GM19193 (cell line): ENCODE data around the gene CEL.

Experiments
- POLR2A ChIP-seq: IDR thresholded peaks from 4 replicates; pipeline ENCODE4 v1.6.1; 2011; ENCODE audit not compliant: insufficient read depth, insufficient read length; ENCODE audit errors: extremely low read depth

The CEL gene

DNA sequence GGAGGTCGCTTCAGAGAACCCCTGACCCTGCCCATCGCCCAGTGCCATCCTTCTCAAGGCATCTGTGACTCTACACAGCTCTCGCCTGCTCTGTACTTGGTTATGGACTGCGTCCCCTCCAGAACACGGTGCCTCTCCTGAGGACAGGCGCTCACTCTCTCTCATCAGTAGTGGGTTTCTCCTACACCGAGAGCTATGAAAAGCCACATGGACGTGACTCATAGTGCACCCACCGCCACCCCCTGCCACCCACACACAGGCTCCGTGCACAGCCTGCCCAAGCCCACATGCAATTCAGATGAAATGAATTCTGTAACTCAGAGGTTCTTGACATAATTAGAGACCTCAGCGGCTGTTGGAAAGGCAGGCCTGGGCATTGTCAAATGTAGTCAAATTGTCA is 17.1 kb upstream of the CEL start:
- no peak for TF ChIP-seq POLR2A

- no peak for TF ChIP-seq POLR2A
Measured at GRCh38 chr9:133045132-133045531, 16.6 kb upstream of the CEL start.

DNA sequence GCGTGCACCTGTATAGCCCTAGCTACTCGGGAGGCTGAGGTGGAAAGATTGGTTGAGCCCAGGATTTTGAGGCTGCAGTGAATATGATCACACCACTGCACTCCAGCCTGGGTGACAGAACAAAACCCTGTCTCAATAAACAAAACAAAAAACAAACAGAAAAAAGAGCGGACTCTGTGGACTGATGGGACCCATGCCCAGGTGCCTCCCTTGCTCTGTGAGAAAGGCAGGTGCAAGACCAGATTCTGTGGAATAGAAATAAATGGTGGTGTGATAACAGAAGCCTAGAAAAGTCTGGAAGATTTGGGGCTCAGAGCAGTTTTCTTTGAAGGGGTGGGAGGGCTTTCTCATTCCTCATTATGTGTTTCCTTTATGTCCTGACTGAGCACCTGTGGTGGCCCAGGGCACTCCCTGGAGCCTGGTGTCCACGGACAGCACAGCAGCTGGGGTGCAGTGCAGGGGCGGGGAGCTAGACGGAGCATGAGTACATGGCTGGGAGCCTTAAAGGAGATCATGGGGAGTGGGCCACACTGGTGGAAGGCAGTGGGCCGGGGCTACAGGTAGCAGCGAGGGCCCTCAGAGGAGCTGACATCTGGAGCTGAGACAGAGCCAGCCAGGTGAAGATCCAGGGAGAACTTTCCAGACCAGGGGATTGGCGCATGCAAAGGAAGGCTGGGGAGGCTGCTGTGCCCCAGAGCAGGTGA is 15.4 kb upstream of the CEL start:
- TF ChIP-seq POLR2A = no peak

GRCh38 chr9:133046900-133047295 is 14.9 kb upstream of the CEL start:
- no peak for TF ChIP-seq POLR2A

DNA sequence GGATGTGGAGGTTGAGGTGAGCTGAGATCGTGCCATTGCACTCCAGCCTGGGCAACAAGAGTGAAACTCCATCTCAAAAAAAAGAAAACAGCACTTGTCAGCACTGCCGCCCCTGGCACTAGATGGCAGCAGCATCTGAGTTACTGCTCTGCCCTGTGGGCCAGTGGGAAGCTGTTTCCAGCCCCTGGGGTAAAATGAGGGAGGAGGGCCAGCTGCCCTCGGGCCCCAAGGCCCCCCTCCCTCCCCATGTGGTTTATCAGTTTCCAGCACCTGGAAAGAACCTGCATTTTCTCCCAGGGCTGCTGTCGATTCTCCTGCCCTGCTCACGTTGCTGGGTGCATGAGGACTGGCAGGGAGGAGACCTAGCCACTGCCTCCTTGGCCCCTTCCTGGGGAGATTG is 13.2 kb upstream of the CEL start:
- TF ChIP-seq POLR2A = no peak

GRCh38 chr9:133049043-133049442 is 12.7 kb upstream of the CEL start:
- TF ChIP-seq POLR2A = no peak

DNA sequence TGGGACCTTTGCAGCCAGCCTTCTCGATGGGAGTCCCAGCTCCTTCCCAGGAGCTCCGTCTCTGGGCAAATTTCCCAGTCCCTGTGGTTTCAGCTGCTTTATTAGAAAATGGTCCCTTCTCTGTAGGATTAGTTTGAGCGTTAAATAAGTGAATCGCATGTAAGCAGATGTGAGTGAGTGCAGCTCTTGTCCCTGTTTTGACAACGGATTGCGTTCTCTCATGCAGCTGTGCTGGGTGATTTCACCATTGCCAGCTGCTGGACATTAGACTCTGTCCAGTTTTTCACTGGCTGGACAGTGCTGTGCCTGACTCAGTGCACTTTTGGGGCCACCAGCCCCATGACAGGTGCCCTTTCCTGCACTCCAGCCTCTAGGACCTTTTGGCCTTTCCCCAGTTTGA is 11.6 kb upstream of the CEL start:
- no peak for TF ChIP-seq POLR2A

DNA sequence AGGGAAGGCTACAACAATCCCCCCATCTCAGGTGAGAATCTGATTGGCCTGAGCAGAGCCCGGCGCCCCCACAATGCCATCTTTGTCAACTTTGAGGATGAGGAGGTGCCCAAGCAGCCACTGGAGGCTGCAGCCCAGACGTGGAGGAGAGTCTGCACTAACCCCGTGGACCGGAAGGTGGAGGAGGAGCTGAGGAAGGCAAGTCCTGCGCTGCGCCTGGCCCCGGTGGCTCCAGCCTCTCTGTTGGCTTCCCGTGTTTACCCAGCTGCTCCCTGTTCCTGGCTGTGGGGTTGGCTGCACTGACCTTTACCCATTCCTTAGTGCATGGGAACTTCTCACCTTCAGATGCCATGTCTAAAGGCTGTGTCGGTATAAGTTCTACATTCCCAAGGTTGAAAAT is 11.0 kb upstream of the CEL start:
- no peak for TF ChIP-seq POLR2A

DNA sequence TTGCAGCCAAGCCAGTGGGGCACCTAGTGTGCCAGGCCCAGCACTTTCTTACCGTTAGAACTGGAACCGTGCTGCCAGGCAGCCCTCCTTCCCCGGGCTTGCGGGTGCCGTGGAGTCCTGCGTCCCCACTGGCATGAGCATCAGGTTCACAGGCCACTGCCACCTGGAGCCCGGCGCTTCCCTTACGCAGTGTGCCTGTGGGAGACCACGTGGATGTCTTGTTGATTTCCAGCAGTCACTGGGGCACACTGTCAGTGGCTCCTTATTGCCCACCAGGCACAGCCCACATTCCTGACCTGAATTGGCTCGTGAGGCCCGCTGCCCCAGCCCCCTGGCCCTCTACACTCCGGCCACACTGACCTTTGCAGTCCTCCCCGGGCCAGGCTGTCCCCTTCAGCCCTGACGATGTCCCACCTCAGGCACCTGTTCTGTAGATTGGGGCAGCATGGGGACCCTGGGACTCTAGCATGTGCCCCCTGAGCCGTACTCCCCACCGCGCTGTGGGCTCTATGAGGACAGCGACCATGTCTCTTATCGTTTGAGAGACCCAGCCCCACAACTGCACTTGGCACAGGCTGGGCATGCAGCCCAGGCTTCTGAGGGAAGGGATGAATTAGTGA is 10.4 kb upstream of the CEL start:
- no peak for TF ChIP-seq POLR2A

GRCh38 chr9:133051966-133052539 is 9.7 kb upstream of the CEL start:
- TF ChIP-seq POLR2A = no peak

GRCh38 chr9:133054194-133054890 is 7.4 kb upstream of the CEL start:
- TF ChIP-seq POLR2A = no peak

DNA sequence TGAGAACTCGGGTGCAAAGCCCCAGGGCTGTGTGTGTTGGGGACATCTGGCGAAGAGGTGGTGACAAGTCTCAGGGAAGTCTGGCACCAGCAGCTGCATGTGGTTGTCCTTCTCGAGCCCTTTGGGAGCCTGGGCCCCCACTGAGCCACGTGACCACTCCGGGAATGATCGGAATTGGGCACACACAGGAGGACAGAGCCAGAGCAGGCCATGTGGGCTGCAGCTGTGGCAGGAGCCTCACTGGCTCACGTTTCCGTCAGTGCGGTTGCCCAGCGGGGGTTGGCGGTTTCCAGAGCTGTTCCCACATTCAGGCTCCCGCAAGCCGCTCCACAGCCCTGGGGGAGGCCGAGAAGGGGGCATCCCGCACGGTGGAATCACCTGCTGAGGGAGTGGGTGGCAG is 6.8 kb upstream of the CEL start:
- no peak for TF ChIP-seq POLR2A

- no peak for TF ChIP-seq POLR2A
Measured at GRCh38 chr9:133055788-133056420, 5.9 kb upstream of the CEL start.

DNA sequence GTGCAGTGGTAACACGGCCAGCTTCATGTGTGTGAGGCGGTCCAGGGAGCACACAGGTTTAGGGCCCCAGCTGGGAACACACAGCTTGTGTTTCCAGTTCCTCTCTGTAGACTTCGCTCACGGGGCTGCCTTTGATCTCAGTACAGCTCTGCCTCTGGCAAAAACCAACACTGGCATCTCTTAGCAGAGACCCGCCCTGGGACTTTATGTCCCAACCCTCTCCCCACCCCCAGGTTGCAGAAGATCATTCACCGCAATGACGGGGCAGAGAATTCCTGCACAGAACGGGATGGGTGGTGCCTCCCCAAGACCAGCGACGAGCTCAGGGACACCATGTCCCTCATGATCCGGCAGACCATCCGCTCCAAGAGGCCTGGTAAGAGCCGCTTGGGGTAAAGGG is 5.2 kb upstream of the CEL start:
- TF ChIP-seq POLR2A = no peak

DNA sequence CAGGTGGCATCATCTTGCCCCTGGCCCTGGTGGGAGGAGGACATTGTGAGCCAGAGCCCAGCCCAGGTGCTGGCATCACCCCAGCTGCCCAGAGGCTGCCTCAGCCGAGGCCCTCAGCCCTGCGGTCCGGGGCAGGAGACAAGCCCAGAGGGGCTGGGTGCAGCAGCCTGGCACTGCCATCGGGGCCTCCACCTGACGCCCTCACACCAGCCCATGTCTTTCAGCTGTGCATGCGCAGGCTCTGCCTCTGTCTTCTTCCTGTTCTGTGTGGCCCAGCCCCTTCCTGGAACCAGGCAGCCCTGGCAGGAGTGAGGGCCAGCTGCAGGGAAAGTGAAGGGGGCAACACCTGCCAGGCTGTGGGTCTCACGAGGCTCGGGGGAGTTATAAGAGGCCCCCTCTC is 4.8 kb upstream of the CEL start:
- TF ChIP-seq POLR2A = no peak
